GM21529 (cell line): ENCODE data around the gene TXNDC8.
"Not testable (repeated sequence)": the region's sequence is repeated elsewhere in the genome, so short reads cannot be mapped to it uniquely, and the experiment has no call there.

Experiments
- ATAC-seq: cut with Tn5 transposase; IDR thresholded peaks from one replicate; pipeline ENCODE4 v1.9.1; 2021; ENCODE audit not compliant: unreplicated experiment

Gene TXNDC8

DNA sequence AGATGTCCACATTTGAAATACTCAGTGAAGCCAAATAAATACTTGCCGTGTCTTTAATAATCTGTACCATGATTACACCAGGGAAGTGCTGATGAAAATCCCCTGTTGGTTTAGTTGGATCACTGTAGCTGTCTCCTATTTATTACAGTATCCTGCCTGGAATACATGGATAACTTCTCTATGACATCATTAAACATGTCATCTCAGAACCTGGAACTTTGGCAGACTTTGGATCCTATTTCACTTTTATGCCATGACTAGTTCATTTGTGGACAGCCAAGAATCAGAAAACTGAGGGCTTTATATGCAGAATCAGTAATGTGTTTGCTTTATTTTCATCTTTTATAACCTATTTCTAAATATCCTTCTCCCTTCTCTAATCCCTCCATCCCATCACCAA, at the start of gene TXNDC8:
TXNDC8 (minus strand) TSS at position 137 of the 400 bp plus-strand sequence.
- ATAC-seq: no peak

DNA sequence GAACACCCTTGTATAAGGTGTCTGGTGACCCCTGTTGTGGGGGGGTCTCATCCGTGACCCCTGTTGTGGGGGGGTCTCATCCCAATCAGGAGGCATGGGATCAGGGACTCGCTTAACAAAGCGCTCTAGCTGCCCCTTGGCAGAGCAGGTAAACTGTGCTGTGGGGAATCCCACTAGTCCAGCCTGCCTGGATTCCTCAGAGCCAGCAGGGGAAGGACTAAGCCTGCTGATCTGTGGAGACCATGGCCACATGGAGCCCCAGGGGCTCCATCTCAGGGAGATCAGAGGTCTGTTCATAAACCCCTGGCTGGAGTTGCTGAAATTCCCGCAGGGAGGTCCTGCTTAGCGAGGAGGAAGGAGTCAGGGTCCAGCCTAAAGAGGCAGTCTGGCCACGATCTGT, 45.8 kb upstream of the TXNDC8 start:
- ATAC-seq: no peak

GRCh38 chr9:110382731-110383130, 45.1 kb upstream of the TXNDC8 start:
- no peak for ATAC-seq

DNA sequence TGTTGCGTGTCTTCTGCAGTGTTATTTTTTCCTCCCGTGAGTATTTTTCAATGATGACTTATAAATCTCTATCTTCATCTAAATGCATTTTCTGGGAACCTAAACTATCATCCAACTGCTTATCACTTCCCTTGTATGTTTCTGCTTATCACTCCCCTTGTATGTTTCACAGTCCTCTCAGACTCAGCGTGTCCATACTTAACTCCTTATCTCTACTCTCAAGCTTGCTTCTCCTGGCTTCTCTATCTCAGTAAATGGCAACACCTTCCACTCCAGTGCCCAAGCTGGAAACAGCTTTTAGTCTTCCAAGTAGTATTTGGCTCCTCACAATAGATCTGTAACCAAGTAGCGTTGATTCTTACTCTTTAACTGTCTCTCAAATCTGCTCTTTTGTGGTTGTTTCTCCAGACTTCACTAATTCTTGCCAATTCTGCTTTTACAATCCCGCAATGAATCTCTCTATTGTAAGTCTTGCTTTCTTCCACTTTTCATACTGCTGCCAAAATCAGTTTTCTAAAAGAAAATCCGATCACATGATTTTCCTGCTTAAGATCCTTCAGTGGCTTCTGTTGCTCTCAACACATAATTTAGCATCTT, 33.8 kb upstream of the TXNDC8 start:
- ATAC-seq: no peak

GRCh38 chr9:110370315-110370714, 32.7 kb upstream of the TXNDC8 start:
- no peak for ATAC-seq

GRCh38 chr9:110364451-110364850, 26.8 kb upstream of the TXNDC8 start:
- no peak for ATAC-seq

GRCh38 chr9:110358992-110359391, 21.3 kb upstream of the TXNDC8 start:
- ATAC-seq: not testable (repeated sequence)

- no peak for ATAC-seq
Measured at GRCh38 chr9:110357505-110357904, 19.8 kb upstream of the TXNDC8 start.

DNA sequence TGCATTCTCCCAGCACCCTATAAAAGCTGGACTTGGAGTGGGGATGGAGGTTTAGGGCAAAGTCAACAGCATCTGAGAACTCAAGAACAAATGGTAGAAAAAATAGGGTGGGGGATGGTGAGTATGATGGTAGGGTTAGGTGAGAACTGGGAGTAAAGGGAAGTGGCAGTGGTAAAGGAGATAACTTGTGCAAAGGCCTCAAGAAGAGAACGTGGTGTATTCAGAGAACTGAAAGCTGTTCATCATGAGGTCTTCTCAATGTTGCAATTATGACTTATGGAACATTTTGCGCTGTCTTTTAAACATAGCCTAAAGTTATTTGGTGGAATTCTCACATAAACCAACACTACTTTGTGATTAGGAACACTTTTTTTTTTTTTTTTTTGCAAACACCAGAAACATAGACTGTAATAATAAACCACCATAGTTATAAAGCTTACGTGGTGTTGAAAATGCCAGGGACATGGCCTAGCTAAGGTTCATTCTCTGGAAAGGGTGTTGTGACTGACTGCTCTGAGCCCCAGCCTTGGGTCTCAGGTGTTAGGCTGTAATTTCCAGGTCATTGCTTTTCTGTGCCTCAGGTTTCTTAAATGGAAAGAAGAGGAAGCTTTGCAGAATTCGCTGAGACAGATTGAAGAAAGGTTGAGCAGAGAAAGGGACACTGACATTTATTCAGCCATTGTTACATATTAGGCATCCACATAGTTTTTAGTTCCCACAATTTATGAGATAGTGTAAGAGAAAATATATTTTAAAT, 19.2 kb upstream of the TXNDC8 start:
- no peak for ATAC-seq

DNA sequence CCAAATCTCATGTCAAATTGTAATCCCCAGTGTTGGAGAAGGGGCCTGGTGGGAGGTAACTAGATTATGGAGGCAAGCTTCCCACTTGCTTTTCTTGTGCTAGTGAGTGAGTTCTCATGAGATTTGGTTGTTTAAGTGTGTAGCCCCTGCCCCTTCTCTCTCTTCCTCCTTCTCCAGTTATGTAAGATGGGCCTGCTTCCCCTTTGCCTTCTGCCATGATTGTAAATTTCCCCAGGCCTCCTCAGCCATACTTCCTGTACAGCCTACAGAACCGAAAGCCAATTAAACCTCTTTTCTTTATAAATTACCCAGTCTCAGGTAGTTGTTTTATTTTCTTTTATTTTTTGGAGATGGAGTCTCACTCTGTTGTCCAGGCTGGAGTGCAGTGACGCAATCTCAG, 18.2 kb upstream of the TXNDC8 start:
- ATAC-seq: no peak

- ATAC-seq: no peak
Measured at GRCh38 chr9:110351009-110351467, 13.4 kb upstream of the TXNDC8 start.

DNA sequence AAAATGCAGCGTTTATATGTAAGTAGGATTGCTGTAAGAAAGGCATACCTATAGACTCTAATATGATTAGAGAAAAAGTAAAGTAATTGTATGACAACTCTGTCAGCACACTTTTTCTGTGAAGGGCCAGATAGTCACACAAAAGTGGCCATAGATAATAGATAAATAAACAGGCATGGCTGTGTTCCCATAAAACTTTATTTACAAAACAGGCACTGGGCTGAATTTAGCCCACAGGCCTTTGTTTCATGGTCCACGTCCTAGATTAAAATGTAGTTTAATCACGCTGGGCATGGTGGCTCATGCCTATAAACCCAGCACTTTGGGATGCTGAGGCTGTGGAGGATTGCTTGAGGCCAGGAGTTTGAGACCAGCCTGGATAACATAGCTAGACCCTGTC, 8.7 kb upstream of the TXNDC8 start:
- no peak for ATAC-seq

GRCh38 chr9:110344821-110345220, 7.2 kb upstream of the TXNDC8 start:
- no peak for ATAC-seq

DNA sequence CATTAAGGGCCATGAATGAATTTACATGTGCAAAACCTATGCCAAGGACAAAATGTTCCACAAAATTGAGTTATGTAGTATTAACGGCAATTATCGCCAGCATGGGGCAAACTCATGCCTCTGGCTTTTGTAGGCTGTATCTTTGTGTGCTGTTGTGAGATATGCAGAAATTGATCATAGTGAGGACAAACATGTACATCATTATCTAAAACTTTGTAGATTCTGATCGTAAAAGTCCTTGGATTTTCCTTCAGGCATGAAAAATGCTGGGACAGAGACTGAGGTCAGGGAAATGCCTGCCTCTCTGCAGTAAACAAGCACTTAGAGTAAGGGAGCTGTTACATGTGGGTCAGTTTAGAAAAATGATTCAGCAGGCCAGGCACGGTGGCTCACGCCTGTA, 5.9 kb upstream of the TXNDC8 start:
- ATAC-seq: no peak

- no peak for ATAC-seq
Measured at GRCh38 chr9:110340306-110340705, 2.6 kb upstream of the TXNDC8 start.

DNA sequence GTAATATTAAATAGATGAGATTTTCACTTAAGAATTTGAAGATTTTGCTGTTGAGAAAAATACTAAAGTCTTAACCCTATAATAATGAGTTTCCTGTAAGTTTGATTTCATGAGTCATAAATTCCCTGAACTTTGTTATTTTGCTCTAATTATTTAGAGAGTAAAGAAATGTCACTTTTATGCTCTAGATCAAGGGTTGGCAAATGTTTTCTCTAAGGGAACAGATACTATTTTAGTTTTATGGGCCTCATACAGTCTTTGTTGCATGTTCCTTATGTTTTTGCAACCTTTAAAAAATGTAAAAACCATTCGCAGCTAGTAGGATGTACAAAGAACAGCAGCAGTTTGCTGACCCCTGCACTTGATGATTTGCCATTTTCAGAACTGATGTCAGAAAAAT, 480 bp upstream of the TXNDC8 start:
- no peak for ATAC-seq

- no peak for ATAC-seq
Measured at GRCh38 chr9:110336363-110336762, 1.3 kb downstream of the TXNDC8 start.

DNA sequence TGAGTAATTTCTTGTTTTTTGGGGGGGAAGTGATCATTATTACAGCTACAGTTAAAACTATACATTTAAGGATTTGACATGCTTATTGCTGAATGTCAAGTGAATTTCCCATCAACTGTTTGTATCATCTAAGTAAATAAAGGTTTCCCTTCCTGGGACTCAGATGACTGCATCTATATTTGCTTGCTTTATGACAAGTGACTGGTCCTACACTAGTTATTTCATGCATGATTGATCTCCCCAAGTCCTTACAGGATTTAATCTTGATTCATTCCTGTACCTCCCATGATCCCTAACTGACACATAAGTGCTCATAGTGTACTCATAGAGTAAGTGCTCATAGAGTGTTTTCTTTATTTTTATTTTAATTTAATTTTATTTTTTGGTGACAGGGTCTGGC, 2.8 kb downstream of the TXNDC8 start:
- no peak for ATAC-seq

- peak; percentile 86 for ATAC-seq
Measured at GRCh38 chr9:110334183-110334582, 3.5 kb downstream of the TXNDC8 start.

DNA sequence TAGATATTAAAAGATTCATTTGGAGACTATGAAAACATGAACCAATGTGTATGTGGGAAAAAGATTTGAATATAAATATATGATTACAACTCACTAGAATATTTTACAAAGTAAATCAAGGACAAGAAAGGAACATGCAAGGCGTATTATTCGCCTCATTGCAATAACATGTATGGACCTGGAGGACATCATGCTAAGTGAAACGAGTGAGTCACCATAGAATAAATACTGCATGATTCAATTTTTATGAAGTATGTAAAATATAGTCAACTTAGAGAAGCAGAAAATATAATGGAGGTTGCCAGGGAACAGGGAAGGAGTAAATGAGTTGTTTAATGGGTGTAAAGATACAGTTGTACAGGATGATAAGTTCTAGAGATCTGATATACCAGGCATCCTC, 4.9 kb downstream of the TXNDC8 start:
- no peak for ATAC-seq

GRCh38 chr9:110330484-110331105, 7.1 kb downstream of the TXNDC8 start:
- no peak for ATAC-seq

DNA sequence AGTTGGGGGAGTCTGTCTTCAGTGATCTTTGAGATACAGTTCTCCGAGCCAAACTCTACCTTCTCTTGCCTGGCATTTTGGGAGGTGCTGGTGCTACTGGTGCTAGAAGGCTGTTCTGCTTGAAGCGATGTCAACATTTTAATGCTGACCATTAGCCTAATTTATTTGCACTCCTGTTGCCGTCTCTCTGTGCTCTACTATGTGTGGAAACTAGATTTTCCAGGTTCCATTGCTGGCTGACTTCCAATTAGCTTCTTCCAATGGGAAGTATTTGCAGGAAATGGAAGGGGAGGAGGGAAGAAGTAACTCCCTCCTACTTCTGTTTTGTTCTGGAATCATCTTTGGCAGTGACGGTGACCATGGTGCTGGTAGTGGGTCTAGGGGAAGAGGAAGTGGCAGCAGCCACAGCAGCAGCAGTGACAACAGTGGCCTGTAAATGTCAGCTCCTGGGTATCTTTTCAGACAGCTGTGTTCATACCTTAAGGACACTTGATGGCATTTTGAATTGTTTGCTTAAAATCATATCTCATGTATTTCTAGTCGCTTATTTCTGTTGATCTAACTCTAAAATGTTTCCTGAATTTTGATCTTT, 7.9 kb downstream of the TXNDC8 start:
- ATAC-seq: no peak
